IMR-90 (cell line): ENCODE data around the gene CREB3L1. TPM values are rescaled to one million over a fixed set of nuclear protein-coding genes. Genes with fewer than 3 reads are reported as not detected.

Experiments
- ATAC-seq: fragments of 200-7000 bp; cut with Tn5 transposase; 2 replicates; pipeline ENCODE4 v1.9.1; 2020; ENCODE audit warnings: low read depth, mild to moderate bottlenecking, moderate library complexity
- BruUV-seq: library from RNA; stranded (reverse); fragments of 400-500 nt; replicated peaks from 2 replicates; lab custom pipeline; 2021; lab: Mats Ljungman, UMichigan
- CTCF ChIA-PET: fragments of 300-600 bp; formaldehyde crosslinking; extraction: SDS; loops from one replicate; lab custom pipeline; 2021; ENCODE audit warnings: antibody characterized with exemption; lab: Yijun Ruan, JAX
- POLR2A ChIA-PET: fragments of 300-600 bp; sonication (Branson Sonifier 250); formaldehyde crosslinking; loops from one replicate; lab custom pipeline; 2022; ENCODE audit warnings: antibody characterized with exemption; ENCODE audit not compliant: unreplicated experiment; lab: Charles Lee
- DNase-seq: peaks from one replicate; pipeline ENCODE4 v3.0.0; 2013
- H2AFZ ChIP-seq: replicated peaks from 2 replicates; pipeline ENCODE3; 2013; ENCODE audit warnings: low read length, mild to moderate bottlenecking; ENCODE audit not compliant: poor library complexity
- H2AK5ac ChIP-seq: 2 replicates; pipeline ENCODE4 v1.6.1; 2013; ENCODE audit warnings: low read depth, low read length, inconsistent platforms
- H2AK9ac ChIP-seq: replicated peaks from 2 replicates; pipeline ENCODE3; 2013; ENCODE audit warnings: mild to moderate bottlenecking, low read depth, low read length, moderate library complexity; ENCODE audit not compliant: poor library complexity
- H2BK120ac ChIP-seq: 2 replicates; pipeline ENCODE4 v1.6.1; 2013; ENCODE audit warnings: low read depth, low read length, inconsistent platforms
- H2BK15ac ChIP-seq: 3 replicates; pipeline ENCODE4 v1.6.1; 2013; ENCODE audit warnings: low read depth, low read length, inconsistent platforms
- H2BK20ac ChIP-seq: 2 replicates; pipeline ENCODE4 v1.6.1; 2013; ENCODE audit warnings: low read depth, mild to moderate bottlenecking, inconsistent platforms, low read length, moderate library complexity
- H2BK5ac ChIP-seq: 2 replicates; pipeline ENCODE4 v1.6.1; 2013; ENCODE audit warnings: mild to moderate bottlenecking, low read depth, low read length, inconsistent platforms; ENCODE audit not compliant: poor library complexity, severe bottlenecking
- H3K14ac ChIP-seq: replicated peaks from 2 replicates; pipeline ENCODE4 v1.6.1; 2013; ENCODE audit warnings: low read depth, low read length, inconsistent platforms
- H3K18ac ChIP-seq: 2 replicates; pipeline ENCODE4 v1.6.1; 2013; ENCODE audit warnings: low read depth, low read length, control low read depth
- H3K23ac ChIP-seq: 2 replicates; pipeline ENCODE4 v1.6.1; 2013; ENCODE audit warnings: low read depth, low read length, inconsistent platforms
- H3K27ac ChIP-seq: 2 replicates; pipeline ENCODE4 v1.5.1; 2013; ENCODE audit warnings: mild to moderate bottlenecking, control low read depth, low read length; ENCODE audit not compliant: insufficient read depth
- H3K27me3 ChIP-seq: 2 replicates; pipeline ENCODE4 v1.6.1; 2013; ENCODE audit warnings: low read length; ENCODE audit not compliant: control insufficient read depth, insufficient read depth
- H3K36me3 ChIP-seq: 2 replicates; pipeline ENCODE4 v1.6.1; 2013; ENCODE audit warnings: low read length, mixed read lengths; ENCODE audit not compliant: control insufficient read depth, insufficient read depth
- H3K4ac ChIP-seq: 2 replicates; pipeline ENCODE4 v1.6.1; 2013; ENCODE audit warnings: low read depth, low read length, inconsistent platforms
- H3K4me1 ChIP-seq: 2 replicates; pipeline ENCODE4 v1.6.1; 2013; ENCODE audit warnings: low read length, mixed read lengths; ENCODE audit not compliant: control insufficient read depth, insufficient read depth
- H3K4me2 ChIP-seq: 2 replicates; pipeline ENCODE4 v1.6.1; 2013; ENCODE audit warnings: low read depth, mild to moderate bottlenecking, control low read depth, low read length, moderate library complexity
- H3K4me3 ChIP-seq: 2 replicates; pipeline ENCODE4 v1.5.1; 2013; ENCODE audit warnings: low read depth, mild to moderate bottlenecking, control low read depth, low read length, moderate library complexity; ENCODE audit not compliant: insufficient read depth
- H3K56ac ChIP-seq: 2 replicates; pipeline ENCODE4 v1.6.1; 2013; ENCODE audit warnings: low read length, inconsistent platforms; ENCODE audit not compliant: insufficient read depth; ENCODE audit errors: extremely low read depth
- H3K79me1 ChIP-seq, 2 experiments: 2 replicates each; pipeline ENCODE4 v1.6.1; 2013; ENCODE audit warnings: low read length in 2 of 2, inconsistent platforms in 1 of 2, low read depth in 1 of 2
- H3K9ac ChIP-seq: 2 replicates; pipeline ENCODE4 v1.6.1; 2013; ENCODE audit warnings: low read depth, low read length, control low read depth
- H3K9me1 ChIP-seq: 2 replicates; pipeline ENCODE4 v1.6.1; 2013; ENCODE audit warnings: low read length, inconsistent platforms; ENCODE audit not compliant: insufficient read depth
- H3K9me3 ChIP-seq: 2 replicates; pipeline ENCODE4 v1.6.1; 2013; ENCODE audit warnings: low read length; ENCODE audit not compliant: control insufficient read depth, insufficient read depth
- H4K20me1 ChIP-seq: 2 replicates; pipeline ENCODE4 v1.6.1; 2013; ENCODE audit warnings: low read length, inconsistent platforms; ENCODE audit not compliant: insufficient read depth
- H4K5ac ChIP-seq: 2 replicates; pipeline ENCODE4 v1.6.1; 2013; ENCODE audit warnings: mild to moderate bottlenecking, low read depth, low read length, control low read depth
- H4K8ac ChIP-seq, 2 experiments: 2 replicates each; pipeline ENCODE4 v1.6.1; 2013; ENCODE audit warnings: low read depth in 2 of 2, low read length in 2 of 2, control low read depth in 1 of 2, inconsistent platforms in 1 of 2
- H4K91ac ChIP-seq: 2 replicates; pipeline ENCODE4 v1.6.1; 2013; ENCODE audit warnings: low read depth, low read length, inconsistent platforms; ENCODE audit not compliant: insufficient read depth
- BHLHE40 ChIP-seq: fragments of 150-350 bp; IDR thresholded peaks from 2 replicates; pipeline ENCODE4 v1.6.1; 2016; ENCODE audit warnings: mild to moderate bottlenecking, low read depth, low read length
- CHD1 ChIP-seq: IDR thresholded peaks from 2 replicates; pipeline ENCODE4 v1.6.1; 2012; ENCODE audit warnings: low read depth, low read length, improper control_type of control experiment
- FOS ChIP-seq: fragments of 150-350 bp; IDR thresholded peaks from 2 replicates; pipeline ENCODE4 v1.6.1; 2016; ENCODE audit warnings: low read depth, low read length
- MAFK ChIP-seq: IDR thresholded peaks from 2 replicates; pipeline ENCODE4 v1.6.1; 2012; ENCODE audit warnings: low read depth, low read length, improper control_type of control experiment
- MXI1 ChIP-seq: IDR thresholded peaks from 2 replicates; pipeline ENCODE4 v1.6.1; 2012; ENCODE audit warnings: low read depth, mild to moderate bottlenecking, low read length, moderate library complexity, borderline replicate concordance
- NFE2L2 ChIP-seq: fragments of 150-350 bp; IDR thresholded peaks from 2 replicates; pipeline ENCODE4 v1.6.1; 2016; ENCODE audit warnings: low read depth, mild to moderate bottlenecking, low read length
- POLR2A ChIP-seq: IDR thresholded peaks from 2 replicates; pipeline ENCODE4 v1.6.1; 2012; ENCODE audit warnings: mild to moderate bottlenecking, low read depth, low read length
- RAD21 ChIP-seq: IDR thresholded peaks from 2 replicates; pipeline ENCODE4 v1.6.1; 2012; ENCODE audit warnings: low read length, improper control_type of control experiment
- RCOR1 ChIP-seq: IDR thresholded peaks from 2 replicates; pipeline ENCODE4 v1.6.1; 2012; ENCODE audit warnings: mild to moderate bottlenecking, low read length, improper control_type of control experiment; ENCODE audit not compliant: insufficient replicate concordance
- RFX5 ChIP-seq: IDR thresholded peaks from 2 replicates; pipeline ENCODE4 v1.8.0; 2012; ENCODE audit warnings: low read depth, mild to moderate bottlenecking, low read length, moderate library complexity
- SMC3 ChIP-seq: fragments of 150-350 bp; IDR thresholded peaks from 2 replicates; pipeline ENCODE4 v1.6.1; 2016; ENCODE audit warnings: low read depth, mild to moderate bottlenecking, antibody characterized with exemption, low read length, moderate library complexity
- dilution Hi-C: fragments of 300-500 bp; cut with HindIII; formaldehyde crosslinking; loops from one replicate; pipeline ENCODE4 v1.14.3; 2018; ENCODE audit warnings: low sequenced_read_pairs; ENCODE audit not compliant: unreplicated experiment
- in situ Hi-C: fragments of 300-500 bp; cut with MboI; formaldehyde crosslinking; loops from 3 replicates; pipeline ENCODE4 v1.14.3; 2019; ENCODE audit warnings: low sequenced_read_pairs, inconsistent platforms, mixed read lengths
- intact Hi-C: fragments of 100-400 bp; cut with micrococcal nuclease; formaldehyde crosslinking; loops from 2 replicates; pipeline ENCODE4 v1.10.0; 2022
- polyA plus RNA-seq, 3 experiments: library from polyadenylated mRNA; depleted of rRNA; stranded (reverse); fragments of >200 nt; gene quantifications; 2 replicates each; pipeline ENCODE4 v1.2.3, GENCODE V29; 2012; ENCODE audit warnings: low replicate concordance in 1 of 3
- total RNA-seq: library from RNA; depleted of rRNA; stranded (reverse); fragments of >200 nt; gene quantifications from 2 replicates; pipeline ENCODE4 v1.2.3, GENCODE V29; 2012
- TF ChIP-seq, protein P1 (sequence below): fragments of 150-350 bp; IDR thresholded peaks from 2 replicates; pipeline ENCODE4 v1.6.1; 2016; ENCODE audit warnings: low read depth, mild to moderate bottlenecking, low read length, moderate library complexity, borderline replicate concordance
- TF ChIP-seq, protein P2 (sequence below): fragments of 150-350 bp; IDR thresholded peaks from 2 replicates; pipeline ENCODE4 v1.6.1; 2017; ENCODE audit warnings: mild to moderate bottlenecking, antibody characterized with exemption, low read length, low read depth
- TF ChIP-seq, protein P3 (sequence below): conservative IDR thresholded peaks from 2 replicates; pipeline ENCODE4 v1.5.1; 2012; ENCODE audit warnings: mild to moderate bottlenecking, low read depth, low read length, improper control_type of control experiment

CREB3L1 gene
- total and polyA plus RNA-seq, 2 of the 4 experiments (the other 2 are of a cell fraction) = 8.1 to 82.3 TPM

DNA sequence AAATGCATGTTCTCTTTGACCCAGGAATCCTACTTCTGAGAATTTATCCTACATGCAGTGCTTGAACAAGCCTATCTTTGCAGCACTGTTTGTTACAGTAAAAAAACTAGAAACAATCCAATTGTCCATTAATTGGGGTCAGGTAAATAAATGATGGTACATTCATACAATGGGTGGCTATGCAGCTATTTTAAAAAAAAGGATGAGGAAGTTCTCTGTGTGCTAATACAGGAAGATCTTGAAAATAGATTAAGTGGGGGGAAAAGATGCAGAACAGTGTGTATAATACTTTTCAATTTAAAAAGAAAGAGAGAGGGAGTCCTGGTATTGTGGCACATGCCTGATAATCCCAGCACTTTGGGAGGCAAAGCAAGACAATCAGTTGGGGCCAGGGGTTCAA, 9.5 kb upstream of the CREB3L1 start:
- Histone ChIP-seq H3K18ac (no peak overlapping the region), H3K4me3 (no peak overlapping the region)

More for the DNA sequence above, 9.5 kb upstream of the CREB3L1 start:
- Histone ChIP-seq H2BK15ac (no peak overlapping the region), H4K5ac (no peak overlapping the region), H4K91ac (no peak overlapping the region), H3K79me1 (peaks cover 0 to 6% of the 10 kb centered on the region in 2 experiments; a peak in 1 of 4 replicates), H3K9me1 (peaks cover 13% of the 10 kb centered on the region), H3K36me3 (no peaks in the 10 kb centered on the region), H3K27ac (no peak overlapping the region), H4K20me1 (no peaks in the 10 kb centered on the region), H3K4me2 (no peak overlapping the region), H2AK9ac (no peak overlapping the region), H4K8ac (no peak overlapping the region), H3K9ac (no peak overlapping the region), H2AFZ (no peak overlapping the region), H3K27me3 (peaks cover 2% of the 10 kb centered on the region; the same call in 1 of the 2 replicates), H3K9me3 (no peaks in the 10 kb centered on the region), H2BK20ac (no peak overlapping the region), H2AK5ac (no peak overlapping the region), H3K23ac (no peak overlapping the region), H3K4me1 (peaks cover 11% of the 10 kb centered on the region), H3K4ac (no peak overlapping the region), H2BK120ac (no peak overlapping the region), H2BK5ac (no peak overlapping the region), H3K56ac (no peak overlapping the region), H3K14ac (no peak overlapping the region)
- intact Hi-C loops (no loop called here), dilution Hi-C loops (no loop called here), in situ Hi-C loops (no loop called here)
- DNase-seq (no peak), ATAC-seq (no peak)
- ChIA-PET CTCF (no interaction called here), POLR2A (no interaction called here)
- no peak for TF ChIP-seq NFE2L2
- TF ChIP-seq MAFK = no peak
- TF ChIP-seq RFX5 = no peak
- TF ChIP-seq, protein P1, sequence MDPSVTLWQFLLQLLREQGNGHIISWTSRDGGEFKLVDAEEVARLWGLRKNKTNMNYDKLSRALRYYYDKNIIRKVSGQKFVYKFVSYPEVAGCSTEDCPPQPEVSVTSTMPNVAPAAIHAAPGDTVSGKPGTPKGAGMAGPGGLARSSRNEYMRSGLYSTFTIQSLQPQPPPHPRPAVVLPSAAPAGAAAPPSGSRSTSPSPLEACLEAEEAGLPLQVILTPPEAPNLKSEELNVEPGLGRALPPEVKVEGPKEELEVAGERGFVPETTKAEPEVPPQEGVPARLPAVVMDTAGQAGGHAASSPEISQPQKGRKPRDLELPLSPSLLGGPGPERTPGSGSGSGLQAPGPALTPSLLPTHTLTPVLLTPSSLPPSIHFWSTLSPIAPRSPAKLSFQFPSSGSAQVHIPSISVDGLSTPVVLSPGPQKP = no peak
- TF ChIP-seq RAD21 = no peak
- TF ChIP-seq SMC3 = no peak
- TF ChIP-seq, protein P2, sequence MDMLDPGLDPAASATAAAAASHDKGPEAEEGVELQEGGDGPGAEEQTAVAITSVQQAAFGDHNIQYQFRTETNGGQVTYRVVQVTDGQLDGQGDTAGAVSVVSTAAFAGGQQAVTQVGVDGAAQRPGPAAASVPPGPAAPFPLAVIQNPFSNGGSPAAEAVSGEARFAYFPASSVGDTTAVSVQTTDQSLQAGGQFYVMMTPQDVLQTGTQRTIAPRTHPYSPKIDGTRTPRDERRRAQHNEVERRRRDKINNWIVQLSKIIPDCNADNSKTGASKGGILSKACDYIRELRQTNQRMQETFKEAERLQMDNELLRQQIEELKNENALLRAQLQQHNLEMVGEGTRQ = no peak
- TF ChIP-seq FOS = no peak
- TF ChIP-seq MXI1 = no peak
- TF ChIP-seq, protein P3, sequence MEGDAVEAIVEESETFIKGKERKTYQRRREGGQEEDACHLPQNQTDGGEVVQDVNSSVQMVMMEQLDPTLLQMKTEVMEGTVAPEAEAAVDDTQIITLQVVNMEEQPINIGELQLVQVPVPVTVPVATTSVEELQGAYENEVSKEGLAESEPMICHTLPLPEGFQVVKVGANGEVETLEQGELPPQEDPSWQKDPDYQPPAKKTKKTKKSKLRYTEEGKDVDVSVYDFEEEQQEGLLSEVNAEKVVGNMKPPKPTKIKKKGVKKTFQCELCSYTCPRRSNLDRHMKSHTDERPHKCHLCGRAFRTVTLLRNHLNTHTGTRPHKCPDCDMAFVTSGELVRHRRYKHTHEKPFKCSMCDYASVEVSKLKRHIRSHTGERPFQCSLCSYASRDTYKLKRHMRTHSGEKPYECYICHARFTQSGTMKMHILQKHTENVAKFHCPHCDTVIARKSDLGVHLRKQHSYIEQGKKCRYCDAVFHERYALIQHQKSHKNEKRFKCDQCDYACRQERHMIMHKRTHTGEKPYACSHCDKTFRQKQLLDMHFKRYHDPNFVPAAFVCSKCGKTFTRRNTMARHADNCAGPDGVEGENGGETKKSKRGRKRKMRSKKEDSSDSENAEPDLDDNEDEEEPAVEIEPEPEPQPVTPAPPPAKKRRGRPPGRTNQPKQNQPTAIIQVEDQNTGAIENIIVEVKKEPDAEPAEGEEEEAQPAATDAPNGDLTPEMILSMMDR = no peak
- TF ChIP-seq POLR2A = no peak
- no peak for TF ChIP-seq BHLHE40
- TF ChIP-seq RCOR1 = no peak
- no peak for TF ChIP-seq CHD1
- no TSS peak for BruUV-seq
